K562 (cell line): ENCODE results near the gene CPLX3. TPM values are rescaled to one million over a fixed set of nuclear protein-coding genes. Genes with fewer than 3 reads are reported as not detected.
A peak's percentile ranks its signal among the peaks of the same experiment; 100 is the strongest.

Source experiments
- BRF2 ChIP-seq: IDR thresholded peaks from 3 replicates; pipeline ENCODE4 v1.6.1; 2011; ENCODE audit warnings: borderline replicate concordance, mild to moderate bottlenecking; ENCODE audit not compliant: insufficient read length, insufficient read depth
- CBFB ChIP-seq: sonication (generic); formaldehyde crosslinking; IDR thresholded peaks from 2 replicates; pipeline ENCODE4 v1.4.0; 2020; ENCODE audit warnings: mild to moderate bottlenecking, missing genetic modification reagents
- CCAR2 ChIP-seq: fragments of 200-400 bp; formaldehyde crosslinking; IDR thresholded peaks from 2 replicates; pipeline ENCODE4 v1.6.1; 2017; ENCODE audit warnings: mild to moderate bottlenecking, low read depth, low read length
- FOXP4 ChIP-seq: sonication (generic); formaldehyde crosslinking; IDR thresholded peaks from 2 replicates; pipeline ENCODE4 v1.8.0; 2022; ENCODE audit warnings: mild to moderate bottlenecking, missing genetic modification reagents, borderline replicate concordance
- GTF3C2 ChIP-seq: IDR thresholded peaks from 3 replicates; pipeline ENCODE4 v1.6.1; 2011; ENCODE audit warnings: borderline replicate concordance, mild to moderate bottlenecking, moderate library complexity; ENCODE audit not compliant: insufficient read length; ENCODE audit errors: extremely low read depth
- IRF9 ChIP-seq: fragments of 450-650 bp; IDR thresholded peaks from 2 replicates; pipeline ENCODE4 v1.6.1; 2016; ENCODE audit warnings: missing biosample characterization, missing genetic modification characterization
- MYC ChIP-seq, 2 experiments: fragments of 250-450 bp in 1 of 2; sonication (Bioruptor Pico) in 1 of 2; IDR thresholded peaks; 2 replicates each; pipeline versions ENCODE4 v1.5.1 to v1.6.1; 2012 to 2021; ENCODE audit warnings: low read depth in 2 of 2, borderline replicate concordance in 1 of 2, improper control_type of control experiment in 1 of 2, low read length in 1 of 2, mild to moderate bottlenecking in 1 of 2, moderate library complexity in 1 of 2
- NFIX ChIP-seq: fragments of 250-450 bp; sonication (Bioruptor Pico); IDR thresholded peaks from 2 replicates; pipeline ENCODE4 v1.4.0; 2020; ENCODE audit warnings: low read depth, mild to moderate bottlenecking, moderate library complexity
- RAD21 ChIP-seq, 2 experiments: fragments of 250-450 bp in 1 of 2; fragments of 450-650 bp in 1 of 2; sonication (Bioruptor Pico) in 1 of 2; formaldehyde crosslinking in 1 of 2; IDR thresholded peaks in 1 of 2; conservative IDR thresholded peaks in 1 of 2; 2 replicates each; pipeline versions ENCODE4 v1.4.0 to v1.8.0; 2020 to 2022; ENCODE audit warnings: mild to moderate bottlenecking in 2 of 2, moderate library complexity in 1 of 2
- THRAP3 ChIP-seq: fragments of 450-650 bp; IDR thresholded peaks from 2 replicates; pipeline ENCODE4 v1.6.1; 2016; ENCODE audit warnings: mild to moderate bottlenecking, inconsistent platforms, borderline replicate concordance
- TSC22D4 ChIP-seq: fragments of 450-650 bp; IDR thresholded peaks from 2 replicates; pipeline ENCODE4 v1.6.1; 2016; ENCODE audit warnings: missing genetic modification characterization, missing biosample characterization, control low read depth
- ZBTB43 ChIP-seq: sonication (generic); formaldehyde crosslinking; IDR thresholded peaks from 2 replicates; pipeline ENCODE4 v1.8.0; 2023; ENCODE audit warnings: mild to moderate bottlenecking, missing genetic modification reagents
- ZC3H8 ChIP-seq: fragments of 450-650 bp; IDR thresholded peaks from 2 replicates; pipeline ENCODE4 v1.6.1; 2017
- ZNF165 ChIP-seq: fragments of 250-450 bp; sonication (Bioruptor Pico); IDR thresholded peaks from 2 replicates; pipeline ENCODE4 v1.4.0; 2020; ENCODE audit warnings: borderline replicate concordance
- ZNF217 ChIP-seq: sonication (generic); formaldehyde crosslinking; IDR thresholded peaks from 2 replicates; pipeline ENCODE4 v1.8.0; 2022; ENCODE audit warnings: mild to moderate bottlenecking, missing genetic modification reagents
- ZNF589 ChIP-seq: fragments of 200-800 bp; sonication (Bioruptor generic); IDR thresholded peaks from 2 replicates; pipeline ENCODE4 v1.6.1; 2016; ENCODE audit warnings: low read depth, missing genetic modification characterization, missing compliant biosample characterization
- ZNF75A ChIP-seq: fragments of 450-650 bp; formaldehyde crosslinking; IDR thresholded peaks from 2 replicates; pipeline ENCODE4 v1.4.0; 2020; ENCODE audit warnings: mild to moderate bottlenecking
- polyA plus RNA-seq, 8 experiments: library from polyadenylated mRNA; depleted of rRNA in 4 of 8; stranded (reverse) in 5 of 8; unstranded in 3 of 8; fragments of >200 nt; fragmentation: Nextera tagmentation in 2 of 8; fragmentation: Illumina TruSeq in 1 of 8; extraction: Ambion mirVana in 2 of 8; extraction: Trizol in 1 of 8; gene quantifications; 2 replicates each; pipeline versions ENCODE4 v1.2.1 to v1.2.3, GENCODE V29; 2011 to 2014; ENCODE audit warnings: inconsistent platforms in 1 of 8, missing spikeins in 1 of 8
- total RNA-seq, 7 experiments: library from RNA; depleted of rRNA in 6 of 7; stranded (reverse); fragments of >200 nt in 6 of 7; fragmentation: Illumina TruSeq in 2 of 7; extraction: Trizol in 2 of 7; gene quantifications; 2 replicates each; pipeline versions ENCODE4 v1.2.1 to v1.2.3, GENCODE V29; 2011 to 2021; ENCODE audit warnings: low replicate concordance in 1 of 7

CPLX3 gene
- total and polyA plus RNA-seq, 9 of the 15 experiments (the other 6 are each of a cell fraction or from before 2014, with no cell fraction given): not detected

- TF ChIP-seq MYC (IDR thresholded peaks at IDR 0.05; ENCODE audit: low read depth, low read length) (no peak), MYC (CRISPR knock-in tag; IDR thresholded peaks at IDR 0.05; ENCODE audit: borderline replicate concordance, low read depth) (no peak), RAD21 (CRISPR knock-in tag; conservative IDR thresholded peaks at IDR 0.05 in 1 of 2, IDR thresholded peaks at IDR 0.05 in 1 of 2) (peak in 1 of 2 experiments; percentile 33; a peak in 1 of 4 replicates), THRAP3 (no peak), CBFB (CRISPR knock-in tag) (0 out of 2 replicates have a peak, but pooled peaks have one; percentile 68), ZC3H8 (no peak), GTF3C2 (no peak), FOXP4 (no peak), BRF2 (no peak), ZNF75A (CRISPR knock-in tag) (no peak), IRF9 (tag) (no peak), ZNF165 (CRISPR knock-in tag) (no peak), ZNF589 (CRISPR knock-in tag) (no peak), ZBTB43 (CRISPR knock-in tag) (no peak), NFIX (no peak), ZNF217 (CRISPR knock-in tag) (no peak), CCAR2 (no peak), TSC22D4 (tag) (no peak)
Observed at GRCh38 chr15:74787251-74788041, 39.0 kb upstream of the CPLX3 start (continued).
